GM18499 (cell line): ENCODE results near the gene SCUBE1.

Experiments
- ATAC-seq: cut with Tn5 transposase; IDR thresholded peaks from one replicate; pipeline ENCODE4 v1.9.1; 2021; ENCODE audit warnings: moderate number of reproducible peaks; ENCODE audit not compliant: insufficient read depth, unreplicated experiment

Gene SCUBE1

DNA sequence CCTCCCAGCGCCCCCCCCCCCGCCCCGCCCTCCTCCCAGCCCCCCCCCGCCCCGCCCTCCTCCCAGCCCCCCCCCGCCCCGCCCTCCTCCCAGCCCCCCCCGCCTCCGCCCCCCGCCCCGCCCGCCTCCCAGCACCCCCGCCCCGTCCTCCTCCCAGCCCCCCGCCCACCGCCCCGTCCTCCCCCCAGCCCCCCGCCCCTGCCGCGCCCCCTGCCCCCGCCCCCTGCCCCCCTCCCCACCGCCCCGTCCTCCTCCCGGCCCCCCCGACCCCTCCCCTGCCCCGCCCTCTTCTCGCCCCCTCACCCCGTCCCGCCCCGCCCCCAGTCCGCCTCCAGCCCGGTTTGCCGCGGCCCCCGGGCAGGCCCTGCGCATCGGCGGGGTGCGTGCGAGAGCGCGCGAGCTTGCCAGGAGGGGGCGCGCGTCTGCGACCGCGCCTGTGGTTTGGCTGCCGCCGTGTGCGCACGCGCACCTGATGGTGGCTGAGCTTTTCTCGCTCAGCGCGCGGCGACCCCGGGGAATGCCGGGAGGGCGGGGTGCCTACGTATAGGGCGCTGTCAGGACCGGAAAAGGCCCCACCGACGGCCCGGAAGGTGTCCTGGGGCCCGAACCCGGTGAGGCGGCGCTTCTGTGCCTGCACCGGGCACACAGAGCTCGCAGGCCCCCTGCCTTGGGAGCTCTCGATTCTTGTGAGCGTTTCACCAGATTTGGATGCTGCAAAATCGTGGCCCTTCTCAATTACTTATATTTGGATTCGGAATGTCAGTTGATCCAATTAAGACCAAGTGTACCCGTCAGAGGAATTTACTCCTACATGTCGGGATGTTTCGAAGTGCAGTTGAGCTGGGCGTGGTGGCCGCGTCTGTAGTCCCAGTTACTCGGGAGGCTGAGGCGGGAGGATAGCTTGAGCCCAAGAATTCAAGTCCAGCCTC lies 155.7 kb downstream of the SCUBE1 start:
- no peak for ATAC-seq

DNA sequence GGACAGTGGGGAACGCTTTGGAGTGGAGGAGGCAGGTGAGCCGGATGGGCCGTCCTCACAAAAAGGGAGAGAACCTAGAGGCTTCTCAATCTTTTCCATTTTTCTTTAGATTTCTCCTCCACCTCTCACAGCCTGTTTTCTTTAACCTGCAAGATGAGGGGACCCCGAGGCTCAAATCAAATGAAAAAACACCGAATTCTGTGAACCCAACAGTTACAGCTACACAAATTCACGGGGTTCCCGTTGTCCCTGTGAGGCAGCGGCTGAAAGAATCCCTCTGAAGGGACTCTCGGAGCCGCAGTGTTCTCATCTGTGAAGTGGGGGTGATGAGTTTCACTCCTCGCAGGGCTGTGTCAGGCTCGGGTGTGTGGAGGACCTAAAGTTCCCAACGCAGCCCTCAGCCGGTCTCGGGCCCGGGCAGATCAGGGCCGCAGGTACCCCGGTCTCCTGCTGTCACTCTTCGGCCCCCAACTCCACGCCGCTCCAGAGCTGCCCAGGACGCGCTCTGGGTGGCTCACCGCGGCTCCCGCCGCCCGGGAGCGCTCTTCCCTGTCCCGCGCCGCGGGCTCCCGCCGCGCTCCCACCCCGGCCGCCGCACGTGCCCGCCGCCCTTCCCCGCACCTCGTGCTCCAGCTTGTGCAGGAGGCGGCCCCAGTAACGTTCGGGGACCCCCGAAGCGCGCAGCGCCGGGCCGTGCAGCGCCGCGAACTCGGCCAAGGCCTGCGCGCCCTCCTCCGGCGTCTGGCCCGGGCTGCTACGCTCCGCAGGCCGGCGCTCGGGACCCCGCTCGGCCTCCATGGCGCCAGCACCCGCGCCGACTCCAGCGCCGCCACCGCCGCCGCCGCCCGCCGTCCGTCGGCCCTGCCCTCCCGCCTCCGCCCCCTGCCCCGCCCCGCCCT lies 156.7 kb downstream of the SCUBE1 start, which contains the start of gene TTLL12:
TSS of gene TTLL12 (minus strand) at position 863 of the 899 bp plus-strand sequence. CDS start at position 798, 65 bp downstream.
- no peak for ATAC-seq

DNA sequence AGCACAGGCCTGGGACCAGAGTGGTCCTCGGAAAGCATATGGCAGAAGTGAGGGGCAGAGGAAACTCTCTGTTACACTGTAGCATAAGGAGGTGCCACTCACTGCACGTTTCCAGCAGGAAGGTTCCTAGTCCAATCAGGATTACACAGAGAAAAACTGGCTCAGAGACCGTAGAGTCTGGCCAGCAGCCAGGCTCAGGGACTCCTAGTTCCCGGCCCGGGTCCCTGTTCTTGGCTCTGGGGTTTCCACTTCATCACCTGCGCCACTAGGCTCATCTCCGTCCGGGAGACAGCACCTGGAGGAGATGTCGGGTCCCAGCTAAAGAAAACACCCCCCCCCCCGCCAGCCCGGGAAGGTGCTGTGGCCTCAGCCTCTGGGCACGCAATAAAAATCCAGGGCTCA lies 157.3 kb downstream of the SCUBE1 start:
- no peak for ATAC-seq

DNA sequence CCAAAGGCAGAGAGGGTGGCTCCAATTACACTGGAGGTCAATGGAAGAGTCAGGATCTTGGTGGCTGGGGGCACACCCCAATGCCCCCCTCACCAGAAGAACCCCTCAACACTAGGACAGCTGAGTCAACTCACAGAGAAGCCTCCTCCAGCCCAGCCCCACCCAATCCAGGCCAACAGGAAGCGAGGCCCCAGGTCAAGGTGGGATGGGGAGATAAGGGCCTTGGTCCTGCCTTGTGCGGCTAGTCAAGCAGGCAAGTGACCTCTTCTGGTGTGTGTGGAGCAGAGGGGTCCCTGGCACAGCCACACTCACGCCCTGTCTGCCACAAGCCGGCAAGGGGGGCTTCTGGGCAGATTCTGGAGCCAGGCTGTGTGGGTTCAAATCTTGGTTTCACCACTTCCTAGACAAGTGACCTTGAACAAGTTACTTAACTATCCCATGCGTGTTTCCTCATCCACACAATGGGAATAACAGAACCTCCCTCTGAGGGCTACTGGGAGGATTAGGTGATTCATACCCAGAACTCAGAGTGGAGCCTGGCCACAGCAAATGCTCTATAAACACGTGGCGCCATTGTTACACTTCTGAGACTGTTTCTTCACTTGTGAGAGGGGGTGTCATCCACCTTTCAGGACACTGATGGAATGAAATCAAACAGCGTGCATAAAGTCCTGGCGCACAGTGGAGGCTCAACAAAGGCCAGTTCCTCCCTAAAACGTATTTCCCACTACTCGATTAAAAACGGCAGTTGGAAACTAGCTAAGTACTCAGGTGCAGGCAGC lies 159.5 kb downstream of the SCUBE1 start:
- ATAC-seq: no peak

DNA sequence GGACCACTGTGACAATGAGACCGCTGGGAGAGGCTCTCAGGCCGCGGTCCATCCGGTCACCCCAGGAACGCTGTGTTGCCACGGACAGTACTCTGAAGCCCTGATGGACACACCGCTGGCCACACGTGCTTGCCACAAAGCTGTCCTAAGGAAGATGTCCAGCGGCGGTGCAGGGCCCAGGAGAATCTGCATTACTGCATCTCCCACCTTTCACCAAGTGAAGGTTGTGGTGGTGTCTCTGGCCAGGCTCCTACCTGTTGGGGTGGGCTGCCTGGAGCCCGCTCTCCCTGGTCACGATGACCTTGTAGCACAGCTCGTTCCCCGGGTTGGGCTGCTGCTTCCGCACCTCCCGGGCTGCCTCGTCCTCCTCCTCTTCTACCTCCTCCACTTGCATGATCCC lies 160.4 kb downstream of the SCUBE1 start:
- no peak for ATAC-seq

DNA sequence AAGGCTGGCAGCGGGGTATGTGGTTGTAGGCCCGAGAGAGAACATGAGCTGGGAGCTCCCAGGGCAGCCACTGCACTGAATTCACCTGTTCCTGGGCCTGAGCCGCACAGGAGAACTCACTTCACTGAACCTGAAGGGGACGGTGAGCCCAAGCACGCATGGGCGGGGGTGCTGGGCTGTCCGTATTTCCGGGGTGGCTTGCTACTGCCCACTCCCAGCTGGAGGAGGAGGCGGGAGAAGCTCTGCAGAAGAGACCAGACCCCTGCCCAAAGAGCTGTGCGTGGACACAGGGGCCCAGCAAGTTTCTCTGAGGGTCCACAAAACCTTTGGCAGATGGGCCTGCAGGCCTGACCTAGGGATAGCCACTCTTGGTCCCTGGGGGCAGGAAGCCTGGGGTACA lies 161.1 kb downstream of the SCUBE1 start:
- no peak for ATAC-seq

DNA sequence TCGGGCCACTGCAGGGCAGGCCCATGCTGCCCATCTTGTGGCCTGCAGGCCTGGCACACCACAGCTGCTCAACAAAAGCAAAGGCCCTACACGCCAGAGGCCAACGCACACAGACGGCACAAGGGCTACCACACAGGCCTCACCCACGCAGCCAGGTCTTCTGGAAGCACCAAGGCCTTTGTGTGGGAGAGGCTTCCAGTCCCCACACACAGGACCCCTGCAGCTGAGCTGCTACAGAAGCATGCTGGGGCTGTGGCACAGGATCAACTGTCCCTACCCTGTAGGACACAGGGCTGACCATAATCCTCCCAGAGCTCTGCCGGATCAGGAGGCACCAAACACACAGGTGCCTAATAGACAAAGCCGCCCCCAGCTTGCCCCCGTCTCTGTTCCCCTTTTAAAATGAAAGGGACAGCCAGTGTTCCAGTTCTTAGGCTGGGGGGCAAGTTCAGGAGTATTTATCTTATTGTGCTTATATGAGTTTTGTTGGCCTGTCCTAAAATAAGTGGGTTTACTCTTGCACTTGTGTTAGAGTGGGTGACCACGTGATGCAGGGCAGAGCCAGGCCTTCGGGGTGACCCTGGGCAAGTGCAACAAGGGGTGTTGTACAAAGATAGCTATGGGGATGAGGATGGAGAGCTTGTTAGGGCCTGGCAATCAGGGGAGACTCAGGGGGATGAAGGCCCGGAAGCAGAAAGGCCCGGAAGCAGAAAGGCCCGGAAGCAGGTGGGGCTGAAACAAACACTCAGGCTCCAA lies 161.7 kb downstream of the SCUBE1 start:
- ATAC-seq: no peak

DNA sequence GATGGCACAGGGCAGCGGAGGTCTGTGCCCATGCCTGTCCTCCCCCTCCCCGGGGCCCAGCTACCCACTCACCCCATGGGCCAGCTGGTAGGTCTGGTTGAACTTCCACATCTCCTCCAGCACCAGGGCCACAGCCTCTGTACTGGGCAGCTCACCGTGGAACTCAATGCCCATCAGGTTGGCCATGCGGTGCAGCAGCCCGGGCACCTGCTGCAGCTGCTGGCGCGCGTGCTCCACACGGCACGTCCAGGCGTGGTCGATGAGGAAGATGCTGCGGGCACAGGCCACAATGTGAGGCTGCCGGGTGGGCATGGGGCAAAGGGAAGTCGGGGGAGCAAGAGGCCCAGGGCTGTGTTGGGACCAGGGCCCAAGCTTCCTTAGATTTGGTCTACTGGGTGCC lies 162.5 kb downstream of the SCUBE1 start:
- no peak for ATAC-seq

DNA sequence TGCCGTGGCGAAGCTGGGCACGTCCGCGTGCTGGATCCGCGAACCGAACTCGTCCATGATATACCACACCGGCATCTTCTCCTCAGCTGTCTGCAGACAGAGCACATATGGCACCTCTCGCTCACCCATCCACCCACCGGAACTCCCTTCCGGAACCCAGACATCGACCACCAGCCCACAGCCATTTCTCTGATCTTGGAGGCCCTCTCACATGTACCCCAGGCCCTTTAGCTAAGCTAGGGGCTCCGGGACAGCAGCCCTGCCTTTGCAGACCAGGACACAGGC lies 163.3 kb downstream of the SCUBE1 start:
- no peak for ATAC-seq

DNA sequence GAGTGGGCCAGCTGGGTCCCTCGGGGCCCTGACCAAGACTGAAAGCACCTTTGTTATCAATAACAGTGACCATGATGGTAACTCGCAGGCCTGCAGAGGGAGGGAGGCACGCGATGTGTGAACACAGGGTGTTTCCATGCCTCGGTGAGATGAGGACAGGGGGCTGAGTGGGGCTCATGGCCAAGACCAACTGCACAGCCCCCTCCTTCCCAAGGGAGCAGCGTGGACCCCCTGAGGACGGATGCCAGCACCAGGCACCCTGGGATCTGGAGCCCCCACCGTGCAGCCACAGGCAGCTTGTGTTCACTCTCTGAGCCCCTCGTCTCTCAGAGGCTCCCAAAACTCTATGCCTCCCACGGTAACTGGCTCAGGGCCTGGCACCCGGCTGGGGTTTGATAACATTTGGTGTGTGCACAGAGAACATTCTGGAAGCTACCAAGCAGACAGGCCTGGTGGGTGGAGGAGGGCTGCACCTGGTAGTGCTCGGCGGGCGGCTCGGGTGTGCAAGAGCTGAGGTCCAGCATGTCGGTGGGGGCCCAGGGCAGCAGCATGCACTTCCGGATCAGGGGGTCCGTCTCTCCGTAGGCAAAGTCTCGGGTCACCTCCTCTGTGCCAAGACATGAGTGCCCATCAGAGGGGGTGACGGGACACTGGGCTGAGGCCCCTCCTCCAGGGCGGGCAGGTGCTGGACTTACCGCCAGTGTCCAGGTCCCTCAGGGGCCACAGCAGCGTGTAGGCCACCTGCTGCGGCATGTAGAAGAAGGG lies 163.8 kb downstream of the SCUBE1 start:
- no peak for ATAC-seq

DNA sequence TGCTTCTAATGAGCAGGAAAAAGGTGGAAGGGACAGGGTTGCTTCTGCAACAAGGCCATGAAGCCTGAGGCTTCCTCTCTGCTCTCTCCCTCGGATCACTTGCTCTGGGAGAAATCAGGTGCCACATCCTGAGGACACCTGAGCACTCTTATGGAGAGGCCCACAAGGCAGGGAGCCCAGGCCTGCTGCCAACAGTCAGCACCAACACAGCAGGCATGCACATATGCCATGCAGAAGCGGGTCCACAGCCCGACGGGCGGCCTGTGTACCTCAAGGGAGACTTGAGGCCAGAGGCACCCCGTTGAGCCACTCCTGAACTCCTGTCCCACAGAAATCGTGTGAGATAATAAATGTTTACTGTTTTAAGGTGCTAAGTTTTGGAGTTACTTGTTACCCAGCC lies 165.7 kb downstream of the SCUBE1 start:
- ATAC-seq: no peak

DNA sequence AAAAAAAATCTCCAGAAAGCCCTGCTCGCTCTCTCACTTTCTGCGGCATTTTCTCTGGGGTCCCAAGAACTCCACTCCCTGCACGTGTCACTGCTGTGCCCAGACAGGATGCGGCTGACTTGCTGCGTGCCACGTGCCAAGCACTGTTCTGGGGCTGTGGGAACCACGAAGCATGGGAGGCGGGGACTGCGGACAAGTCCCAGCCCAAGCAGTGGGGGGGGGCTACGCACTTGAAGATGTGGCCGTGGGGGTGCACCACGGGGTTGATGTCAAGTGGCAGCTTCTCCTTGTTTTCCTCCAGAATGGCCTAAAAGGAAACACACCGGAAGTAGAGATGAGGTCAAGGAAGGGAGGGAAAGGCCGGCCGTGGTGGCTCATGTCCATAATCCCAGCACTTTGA lies 167.1 kb downstream of the SCUBE1 start:
- ATAC-seq: no peak

DNA sequence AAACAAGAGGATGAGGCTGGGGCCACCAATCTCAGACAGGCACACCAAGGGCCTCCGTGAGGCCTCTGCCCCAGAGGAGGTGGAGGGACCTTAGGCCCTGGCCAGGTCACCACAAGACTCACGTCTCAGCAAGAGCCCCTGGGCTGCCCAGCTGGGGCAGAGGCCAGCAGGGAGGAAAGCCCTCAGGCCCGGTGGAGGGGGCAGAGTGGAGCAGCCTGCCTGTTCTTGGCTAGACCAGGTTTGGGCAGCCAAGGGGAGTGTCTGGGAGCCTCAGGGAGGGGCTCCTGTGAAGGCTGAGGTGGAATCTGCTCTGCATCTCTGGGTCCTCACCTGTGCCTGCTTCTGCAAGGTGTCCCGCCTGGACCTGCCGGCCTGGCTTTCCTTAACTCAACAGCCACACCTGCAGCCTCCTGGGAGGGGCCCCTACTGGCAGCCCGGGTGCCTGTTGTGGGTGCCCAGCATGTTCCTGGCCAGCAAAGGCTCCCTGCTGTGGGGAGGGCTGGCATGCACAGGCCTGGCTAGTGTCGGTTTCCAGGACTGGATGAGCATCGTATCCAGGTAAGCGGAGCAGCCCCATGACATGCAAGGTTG lies 168.1 kb downstream of the SCUBE1 start:
- ATAC-seq: no peak

DNA sequence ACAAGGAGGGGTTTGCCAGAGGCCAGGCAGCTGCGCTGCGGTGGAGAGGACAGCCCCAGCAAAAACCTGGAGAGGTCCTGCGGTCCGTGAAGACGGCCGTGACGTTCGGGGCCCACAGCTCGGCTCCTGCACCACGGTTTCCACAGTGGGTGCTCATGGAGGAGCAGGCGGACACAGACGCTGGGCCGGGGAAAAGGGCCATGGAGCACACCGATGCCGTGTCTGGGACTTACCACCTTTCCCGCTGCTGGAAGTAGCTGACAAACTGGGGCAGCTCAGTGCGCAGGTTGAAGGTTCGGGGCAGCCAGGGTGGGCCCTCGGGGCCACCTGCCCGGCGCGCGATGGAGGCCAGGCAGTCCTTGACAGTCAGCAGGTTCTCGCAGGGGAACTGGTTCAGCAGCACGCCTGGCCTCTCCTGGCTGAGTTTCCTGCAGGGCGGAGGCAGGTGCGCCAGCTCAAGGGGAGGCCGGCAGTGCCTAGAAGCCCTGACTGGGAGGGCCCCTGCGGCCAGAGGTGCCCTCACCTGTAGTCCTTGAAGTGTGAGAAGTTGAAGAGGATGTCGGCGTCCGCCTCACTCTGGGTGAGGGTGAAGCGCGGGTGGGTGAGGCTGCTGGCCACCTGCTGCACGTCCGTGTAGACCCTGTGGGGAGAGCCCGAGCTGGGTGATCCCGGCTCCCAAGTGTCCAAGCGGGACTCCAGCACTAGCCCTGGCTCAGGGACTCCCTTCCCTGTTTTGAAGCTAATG lies 169.0 kb downstream of the SCUBE1 start:
- no peak for ATAC-seq

DNA sequence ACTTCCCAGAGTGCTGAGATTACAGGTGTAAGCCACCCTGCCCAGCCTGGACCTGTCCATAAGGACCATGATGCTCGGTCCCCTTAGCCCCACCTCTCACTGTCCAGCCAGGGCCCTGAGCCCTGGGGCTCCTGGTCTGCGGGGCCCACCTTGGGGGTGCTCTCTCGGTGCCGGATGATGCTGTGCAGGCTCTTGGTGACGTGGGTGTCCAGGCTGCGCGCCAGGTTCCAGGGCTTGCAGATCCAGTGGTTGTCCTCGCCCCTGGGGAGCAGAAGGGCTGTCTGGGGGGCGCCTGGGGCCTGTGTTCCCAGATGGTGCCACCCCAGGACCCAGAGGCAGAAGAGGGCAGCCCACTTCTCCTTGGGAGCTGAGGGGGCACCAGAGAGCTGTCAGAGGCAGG lies 169.6 kb downstream of the SCUBE1 start:
- ATAC-seq: no peak

DNA sequence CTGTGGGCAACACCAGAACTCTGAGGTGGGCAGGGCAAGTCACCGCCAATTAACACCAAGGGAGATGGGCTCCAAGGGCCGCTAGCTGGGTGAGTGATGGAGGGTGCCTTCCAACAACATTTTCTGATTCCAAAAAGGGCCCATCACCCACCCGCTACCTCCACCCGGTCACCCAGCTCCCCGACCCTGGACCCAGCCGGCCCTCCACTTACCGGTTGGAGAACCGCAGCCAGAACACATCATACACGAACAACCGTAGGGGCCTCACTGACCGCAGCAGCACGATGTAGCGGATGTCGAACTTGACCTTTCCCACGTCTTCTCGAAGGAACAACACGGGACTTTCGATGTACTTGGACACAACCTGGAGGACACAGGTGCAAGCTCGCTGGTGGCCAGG lies 171.0 kb downstream of the SCUBE1 start:
- no peak for ATAC-seq

DNA sequence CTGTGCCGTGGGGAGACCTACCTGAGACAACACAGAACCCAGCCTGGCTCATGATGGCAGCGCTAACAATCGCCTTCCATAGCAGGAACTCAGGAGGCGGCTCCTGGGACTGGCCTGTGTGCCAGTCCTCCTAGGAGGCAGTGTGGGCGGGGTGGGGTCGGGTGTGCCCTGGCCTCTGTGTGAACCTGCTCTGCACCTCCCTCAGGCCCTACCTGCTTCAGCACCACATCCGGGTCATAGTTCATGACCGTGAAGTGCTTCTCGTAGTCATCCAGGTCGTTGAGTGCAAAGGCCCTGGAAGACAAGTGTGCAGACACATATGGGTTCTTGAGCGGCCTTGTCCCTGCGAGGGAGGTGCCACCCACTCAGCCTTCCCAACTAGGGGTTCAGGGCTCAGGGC lies 171.6 kb downstream of the SCUBE1 start:
- no peak for ATAC-seq

DNA sequence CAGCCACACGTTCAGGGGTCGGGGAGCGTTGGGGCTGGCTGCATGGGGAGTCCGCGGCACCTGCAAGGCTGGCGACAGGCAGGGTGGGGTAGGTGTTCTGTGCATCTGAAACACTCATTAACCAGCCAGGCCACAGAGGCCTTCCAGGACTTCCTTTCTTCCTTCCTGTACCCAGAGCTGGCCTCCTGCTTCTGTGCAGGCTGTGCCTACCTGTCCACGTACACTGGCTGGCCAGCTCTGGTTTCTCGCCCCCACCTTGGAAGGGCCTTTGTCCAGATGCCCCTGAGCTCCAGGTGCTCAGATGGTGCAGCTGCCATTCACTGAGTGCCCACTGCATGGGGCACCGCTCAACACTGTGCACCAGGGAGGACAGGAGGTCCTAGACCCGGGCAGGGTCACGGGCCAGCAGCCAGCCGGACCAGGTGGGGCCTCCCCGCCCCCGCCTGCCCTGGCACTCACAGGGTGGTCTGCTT lies 172.1 kb downstream of the SCUBE1 start:
- no peak for ATAC-seq
